Astrocyte (in vitro differentiated cells and primary cell): ENCODE results near the gene FBN1.

Source experiments
- EZH2 ChIP-seq: IDR thresholded peaks from 2 replicates; pipeline ENCODE4 v1.6.1; 2012; ENCODE audit warnings: mild to moderate bottlenecking, low read length, inconsistent platforms; ENCODE audit not compliant: insufficient read depth
- TF ChIP-seq, protein P1 (sequence below): IDR thresholded peaks from 2 replicates; pipeline ENCODE4 v1.5.1; 2011; ENCODE audit warnings: low read depth, mild to moderate bottlenecking, inconsistent platforms, low read length, moderate library complexity; ENCODE audit not compliant: insufficient read depth

DNA sequence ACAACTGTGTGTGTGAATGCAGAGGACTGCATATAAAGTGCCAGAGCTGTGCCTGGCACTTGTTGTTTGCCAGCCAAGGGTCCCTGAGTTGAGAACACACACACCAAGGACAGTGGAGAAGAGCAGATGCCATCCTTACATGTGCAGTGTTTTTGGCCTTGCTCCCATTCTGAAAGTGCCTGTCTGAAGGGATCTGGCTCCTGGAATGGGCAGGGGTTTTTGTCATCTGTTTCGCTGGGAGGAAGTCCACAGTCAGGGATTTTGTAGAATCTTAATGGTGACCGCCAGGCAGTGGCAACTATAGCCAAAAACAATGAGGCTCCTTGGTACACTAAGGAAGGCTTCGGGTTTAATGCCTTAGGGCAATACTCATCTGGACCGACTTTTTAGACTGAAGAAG, 250.5 kb downstream of the FBN1 start:
- TF ChIP-seq, protein P1, sequence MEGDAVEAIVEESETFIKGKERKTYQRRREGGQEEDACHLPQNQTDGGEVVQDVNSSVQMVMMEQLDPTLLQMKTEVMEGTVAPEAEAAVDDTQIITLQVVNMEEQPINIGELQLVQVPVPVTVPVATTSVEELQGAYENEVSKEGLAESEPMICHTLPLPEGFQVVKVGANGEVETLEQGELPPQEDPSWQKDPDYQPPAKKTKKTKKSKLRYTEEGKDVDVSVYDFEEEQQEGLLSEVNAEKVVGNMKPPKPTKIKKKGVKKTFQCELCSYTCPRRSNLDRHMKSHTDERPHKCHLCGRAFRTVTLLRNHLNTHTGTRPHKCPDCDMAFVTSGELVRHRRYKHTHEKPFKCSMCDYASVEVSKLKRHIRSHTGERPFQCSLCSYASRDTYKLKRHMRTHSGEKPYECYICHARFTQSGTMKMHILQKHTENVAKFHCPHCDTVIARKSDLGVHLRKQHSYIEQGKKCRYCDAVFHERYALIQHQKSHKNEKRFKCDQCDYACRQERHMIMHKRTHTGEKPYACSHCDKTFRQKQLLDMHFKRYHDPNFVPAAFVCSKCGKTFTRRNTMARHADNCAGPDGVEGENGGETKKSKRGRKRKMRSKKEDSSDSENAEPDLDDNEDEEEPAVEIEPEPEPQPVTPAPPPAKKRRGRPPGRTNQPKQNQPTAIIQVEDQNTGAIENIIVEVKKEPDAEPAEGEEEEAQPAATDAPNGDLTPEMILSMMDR, result no peak
- no peak for TF ChIP-seq EZH2
